Nephron (organoid): ENCODE measurements around the gene PTPRN2.

ENCODE experiments used
- H3K27ac Mint-ChIP-seq, 3 experiments: 2 replicates each; pipeline ENCODE4 v1.8.0; 2020; ENCODE audit warnings: mixed read lengths in 3 of 3, mild to moderate bottlenecking in 2 of 3, moderate library complexity in 1 of 3
- H3K27me3 Mint-ChIP-seq: 2 replicates; pipeline ENCODE4 v1.8.0; 2021; ENCODE audit warnings: low read depth, mild to moderate bottlenecking, moderate library complexity, mixed read lengths
- H3K36me3 Mint-ChIP-seq: 2 replicates; pipeline ENCODE4 v1.8.0; 2020; ENCODE audit warnings: low read depth, mixed read lengths
- H3K4me1 Mint-ChIP-seq: 2 replicates; pipeline ENCODE4 v1.8.0; 2020; ENCODE audit warnings: mixed read lengths
- H3K4me3 Mint-ChIP-seq, 3 experiments: 2 replicates each; pipeline ENCODE4 v1.8.0; 2020; ENCODE audit warnings: mild to moderate bottlenecking in 3 of 3, mixed read lengths in 3 of 3, moderate library complexity in 2 of 3
- H3K9me3 Mint-ChIP-seq: 2 replicates; pipeline ENCODE4 v1.8.0; 2020; ENCODE audit warnings: mixed read lengths
- TF ChIP-seq, protein P1 (sequence below), 3 experiments: fragments of 200-600 bp; sonication (generic); IDR thresholded peaks; one replicate each; pipeline ENCODE4 v1.5.0; 2021; ENCODE audit warnings: antibody characterized with exemption in 3 of 3; ENCODE audit not compliant: unreplicated experiment in 3 of 3

Gene PTPRN2

DNA sequence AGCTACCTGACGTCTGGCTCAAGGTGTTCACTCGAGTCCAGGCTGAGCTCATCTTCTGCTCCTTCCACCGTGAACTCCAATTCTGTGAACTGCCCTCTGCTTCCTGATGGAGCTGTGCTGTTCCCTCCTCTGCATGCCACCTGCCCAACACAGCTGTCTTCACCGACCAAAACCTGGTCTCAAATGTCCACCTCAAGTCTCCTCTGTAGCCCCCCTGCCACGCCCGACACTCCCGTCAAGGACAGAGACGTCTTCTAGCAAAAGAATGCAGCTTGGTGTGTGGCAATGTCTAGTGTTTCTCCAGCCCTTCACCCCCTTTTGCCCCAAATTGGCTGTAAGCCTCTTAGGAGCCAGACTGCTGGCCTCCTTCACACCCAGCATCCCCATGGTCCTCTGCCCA, 945.8 kb downstream of the PTPRN2 start:
- TF ChIP-seq, protein P1, sequence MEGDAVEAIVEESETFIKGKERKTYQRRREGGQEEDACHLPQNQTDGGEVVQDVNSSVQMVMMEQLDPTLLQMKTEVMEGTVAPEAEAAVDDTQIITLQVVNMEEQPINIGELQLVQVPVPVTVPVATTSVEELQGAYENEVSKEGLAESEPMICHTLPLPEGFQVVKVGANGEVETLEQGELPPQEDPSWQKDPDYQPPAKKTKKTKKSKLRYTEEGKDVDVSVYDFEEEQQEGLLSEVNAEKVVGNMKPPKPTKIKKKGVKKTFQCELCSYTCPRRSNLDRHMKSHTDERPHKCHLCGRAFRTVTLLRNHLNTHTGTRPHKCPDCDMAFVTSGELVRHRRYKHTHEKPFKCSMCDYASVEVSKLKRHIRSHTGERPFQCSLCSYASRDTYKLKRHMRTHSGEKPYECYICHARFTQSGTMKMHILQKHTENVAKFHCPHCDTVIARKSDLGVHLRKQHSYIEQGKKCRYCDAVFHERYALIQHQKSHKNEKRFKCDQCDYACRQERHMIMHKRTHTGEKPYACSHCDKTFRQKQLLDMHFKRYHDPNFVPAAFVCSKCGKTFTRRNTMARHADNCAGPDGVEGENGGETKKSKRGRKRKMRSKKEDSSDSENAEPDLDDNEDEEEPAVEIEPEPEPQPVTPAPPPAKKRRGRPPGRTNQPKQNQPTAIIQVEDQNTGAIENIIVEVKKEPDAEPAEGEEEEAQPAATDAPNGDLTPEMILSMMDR (IDR thresholded peaks at IDR 0.05; ENCODE audit: unreplicated experiment in 3 of 3): no peak
- Mint-ChIP-seq H3K27ac (no peak overlapping the region), H3K36me3 (peaks cover 27% of the 10 kb centered on the region), H3K9me3 (peaks cover 36% of the 10 kb centered on the region), H3K27me3 (peaks cover 22% of the 10 kb centered on the region), H3K4me3 (no peak overlapping the region), H3K4me1 (no peaks in the 10 kb centered on the region)

DNA sequence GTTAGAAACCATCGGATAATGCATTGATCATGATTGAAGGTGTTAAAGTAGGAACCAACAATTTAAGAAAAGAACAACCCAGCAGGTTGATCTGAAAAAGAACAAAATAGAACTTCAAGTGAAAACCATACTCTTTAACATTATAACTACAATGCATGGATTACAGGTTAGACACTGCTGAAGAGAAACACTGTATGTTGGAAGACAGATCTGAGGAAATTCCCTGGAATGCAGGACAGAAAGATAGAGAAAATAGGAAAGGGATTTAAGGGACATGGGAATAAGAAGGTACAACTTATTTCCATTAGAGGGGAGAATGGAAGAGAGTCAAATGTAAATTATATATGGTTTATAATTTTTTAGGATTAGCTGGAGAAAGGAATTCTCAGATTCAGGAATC, 947.5 kb downstream of the PTPRN2 start:
- peaks cover 26% of the 10 kb centered on the region for H3K27me3 Mint-ChIP-seq
- H3K36me3 Mint-ChIP-seq: peaks cover 27% of the 10 kb centered on the region
- H3K4me1 Mint-ChIP-seq: no peaks in the 10 kb centered on the region
- no peak overlapping the region for H3K4me3 Mint-ChIP-seq
- TF ChIP-seq, protein P1 (IDR thresholded peaks at IDR 0.05; ENCODE audit: unreplicated experiment in 3 of 3): no peak
- H3K27ac Mint-ChIP-seq: no peak overlapping the region
- H3K9me3 Mint-ChIP-seq: peaks cover 36% of the 10 kb centered on the region

DNA sequence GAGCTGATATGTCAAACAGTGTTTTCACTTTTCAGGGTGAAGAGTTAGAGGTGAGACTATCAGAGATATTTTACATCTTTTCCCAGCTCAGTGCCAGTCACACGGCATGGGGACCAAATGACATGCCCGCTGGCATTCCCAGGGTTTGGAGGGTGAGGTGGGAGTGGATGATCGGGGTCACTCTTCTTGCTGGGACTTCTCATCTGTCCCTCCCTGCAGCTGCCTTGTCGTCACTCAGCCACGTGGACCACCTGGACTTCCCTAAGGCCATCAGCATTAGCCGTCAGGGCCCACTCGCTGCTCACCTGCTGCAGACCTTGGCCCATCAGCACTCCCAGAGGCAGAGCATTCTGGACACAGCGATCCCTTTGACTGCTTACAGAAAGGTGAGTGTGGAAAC, 949.1 kb downstream of the PTPRN2 start:
- Mint-ChIP-seq H3K27ac (no peak overlapping the region), H3K27me3 (peaks cover 26% of the 10 kb centered on the region), H3K4me1 (no peaks in the 10 kb centered on the region), H3K36me3 (peaks cover 27% of the 10 kb centered on the region), H3K9me3 (peaks cover 36% of the 10 kb centered on the region), H3K4me3 (no peak overlapping the region)
- TF ChIP-seq, protein P1 (IDR thresholded peaks at IDR 0.05; ENCODE audit: unreplicated experiment in 3 of 3): no peak

DNA sequence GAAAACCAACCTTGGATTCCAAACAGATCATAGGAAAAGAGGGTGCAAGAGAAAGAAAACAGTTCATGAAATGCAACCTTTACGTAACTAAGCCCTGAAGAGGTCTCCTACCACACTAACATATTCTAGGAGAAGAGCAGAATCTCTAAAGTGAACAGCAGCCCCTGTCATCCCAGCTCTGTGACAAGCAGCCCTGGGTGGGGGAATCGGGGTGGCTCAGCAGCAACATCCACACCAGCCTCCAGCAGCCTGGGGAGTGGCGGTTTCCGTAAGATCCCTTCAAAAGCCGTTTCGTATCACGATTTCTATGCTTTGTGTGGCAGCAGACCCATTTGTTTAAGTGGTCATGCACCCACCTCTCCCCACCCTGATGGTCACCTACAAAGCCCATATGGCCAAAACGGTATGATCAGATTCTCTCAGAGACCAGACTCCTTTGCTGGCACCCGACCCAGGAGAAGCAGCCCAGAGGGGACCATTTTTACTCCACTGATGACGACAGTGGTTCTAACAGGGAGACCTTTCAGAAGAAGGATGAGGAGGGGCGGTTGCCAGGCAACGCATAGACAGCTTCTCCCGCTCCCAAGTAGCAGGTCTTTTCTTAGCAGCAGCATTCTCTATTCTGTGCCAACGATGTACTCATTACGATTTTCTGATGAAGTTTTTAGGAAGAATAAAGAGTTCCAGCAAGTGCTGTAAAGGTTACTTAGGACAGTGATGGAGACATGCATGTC, 950.2 kb downstream of the PTPRN2 start:
- no peak overlapping the region for H3K27ac Mint-ChIP-seq
- TF ChIP-seq, protein P1 (IDR thresholded peaks at IDR 0.05; ENCODE audit: unreplicated experiment in 3 of 3): no peak
- H3K9me3 Mint-ChIP-seq: peaks cover 31% of the 10 kb centered on the region
- peaks cover 23% of the 10 kb centered on the region for H3K36me3 Mint-ChIP-seq
- H3K4me3 Mint-ChIP-seq: no peak overlapping the region
- peaks cover 23% of the 10 kb centered on the region for H3K27me3 Mint-ChIP-seq
- no peaks in the 10 kb centered on the region for H3K4me1 Mint-ChIP-seq

DNA sequence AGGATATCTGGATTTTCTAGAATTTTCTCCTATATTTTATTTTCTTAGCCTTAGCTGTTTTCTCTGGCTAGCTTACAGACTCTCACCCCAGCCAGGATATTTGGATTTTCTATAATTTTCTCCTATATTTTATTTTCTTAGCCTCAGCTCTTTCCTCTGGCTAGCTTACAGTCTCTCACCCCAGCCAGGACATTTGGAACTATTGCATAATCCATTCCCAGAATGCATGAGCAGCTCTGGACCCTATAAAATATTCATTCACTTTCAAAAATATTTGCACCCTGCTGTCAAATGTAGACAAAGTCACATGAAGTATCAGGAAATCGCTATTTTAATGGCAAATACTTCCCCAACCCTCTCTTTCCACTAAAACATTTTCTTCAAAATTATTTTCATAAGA, 952.0 kb downstream of the PTPRN2 start:
- H3K4me3 Mint-ChIP-seq: no peak overlapping the region
- H3K36me3 Mint-ChIP-seq: peaks cover 14% of the 10 kb centered on the region
- H3K27ac Mint-ChIP-seq: no peak overlapping the region
- peaks cover 20% of the 10 kb centered on the region for H3K27me3 Mint-ChIP-seq
- H3K4me1 Mint-ChIP-seq: no peaks in the 10 kb centered on the region
- peaks cover 24% of the 10 kb centered on the region for H3K9me3 Mint-ChIP-seq
- TF ChIP-seq, protein P1 (IDR thresholded peaks at IDR 0.05; ENCODE audit: unreplicated experiment in 3 of 3): no peak

DNA sequence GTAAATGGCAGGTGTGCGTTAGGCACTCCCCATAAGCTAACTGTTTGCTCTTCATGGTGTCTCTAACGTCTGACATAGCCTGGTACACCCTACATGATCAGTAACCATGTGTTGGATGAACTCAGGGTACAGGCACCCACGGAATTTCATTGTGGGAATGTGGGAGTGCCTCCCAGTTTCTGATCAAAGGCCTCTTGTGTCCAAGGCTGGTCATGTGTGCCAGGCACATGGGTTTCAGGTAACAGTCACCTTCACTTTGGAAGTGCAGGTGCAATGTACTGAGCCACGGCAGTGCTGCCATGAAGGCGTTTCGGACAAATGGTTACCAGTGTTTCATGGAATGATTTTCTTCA, 952.5 kb downstream of the PTPRN2 start:
- TF ChIP-seq, protein P1 (IDR thresholded peaks at IDR 0.05; ENCODE audit: unreplicated experiment in 3 of 3): no peak
- no peak overlapping the region for H3K27ac Mint-ChIP-seq
- H3K4me3 Mint-ChIP-seq: no peak overlapping the region
- no peaks in the 10 kb centered on the region for H3K4me1 Mint-ChIP-seq
- peaks cover 24% of the 10 kb centered on the region for H3K27me3 Mint-ChIP-seq
- H3K9me3 Mint-ChIP-seq: peaks cover 18% of the 10 kb centered on the region
- H3K36me3 Mint-ChIP-seq: peaks cover 9% of the 10 kb centered on the region
